HG02678 (cell line): ENCODE measurements around the gene TIMM21.

Experiments
- ATAC-seq: cut with Tn5 transposase; IDR thresholded peaks from one replicate; pipeline ENCODE4 v1.9.1; 2021; ENCODE audit warnings: mild to moderate bottlenecking, moderate library complexity; ENCODE audit not compliant: unreplicated experiment

TIMM21 gene

DNA sequence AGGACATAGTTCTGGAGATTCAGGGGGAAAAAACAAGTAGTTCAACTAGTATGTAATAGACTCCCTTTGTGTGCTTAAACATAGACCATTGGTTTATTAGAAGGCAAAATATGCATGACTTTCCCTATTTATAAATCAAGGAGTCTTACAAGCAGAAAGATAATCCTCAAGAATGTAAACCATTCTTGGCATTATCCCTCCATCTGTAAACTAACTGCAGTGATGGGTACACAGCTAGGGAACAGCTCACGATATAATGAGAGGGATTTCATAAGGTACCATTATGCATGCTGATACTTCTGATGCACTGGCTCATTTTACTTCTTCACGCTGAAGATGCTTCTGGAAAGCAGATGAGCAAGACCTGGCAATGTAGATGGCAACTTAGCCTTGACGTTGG is 1.6 kb upstream of the TIMM21 start:
- no peak for ATAC-seq

DNA sequence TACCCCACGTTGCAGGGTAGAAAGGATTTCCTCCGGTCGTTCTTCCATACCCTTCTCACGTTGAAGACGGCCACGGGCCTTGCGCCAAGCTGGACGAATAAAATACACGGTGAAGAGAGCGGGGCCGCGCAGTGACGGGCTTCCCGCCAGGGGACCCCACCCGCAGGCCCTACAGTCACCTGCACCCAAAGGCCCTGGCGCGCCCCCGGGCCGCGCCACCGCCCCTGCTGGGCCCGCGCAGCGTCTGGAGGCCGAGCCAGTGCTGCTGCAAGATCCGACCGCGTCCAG is 888 bp upstream of the TIMM21 start:
- ATAC-seq: no peak

DNA sequence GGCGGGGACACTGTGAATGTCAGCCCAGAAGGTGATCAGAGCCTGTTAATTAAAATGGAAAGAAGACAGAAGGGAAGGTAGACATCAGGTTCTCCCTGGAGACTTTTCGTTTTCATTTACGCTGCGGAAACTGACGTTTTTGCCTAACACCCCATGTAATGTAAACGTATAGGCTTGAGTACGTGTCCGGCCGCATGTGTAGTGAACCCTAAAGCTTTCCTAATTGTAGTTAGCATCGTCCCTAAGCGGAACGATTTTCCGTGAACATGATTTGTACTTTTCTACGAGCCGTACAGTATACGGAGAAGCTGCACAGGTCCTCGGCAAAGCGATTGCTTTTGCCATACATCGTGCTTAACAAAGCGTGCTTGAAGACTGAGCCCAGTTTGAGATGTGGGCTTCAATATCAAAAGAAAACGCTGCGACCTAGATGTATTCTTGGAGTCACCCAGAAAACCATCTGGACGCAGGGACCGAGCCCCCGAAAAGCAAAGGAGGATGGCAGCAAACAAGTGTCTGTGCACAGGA is 284 bp downstream of the TIMM21 start:
- ATAC-seq: peak; percentile 10

DNA sequence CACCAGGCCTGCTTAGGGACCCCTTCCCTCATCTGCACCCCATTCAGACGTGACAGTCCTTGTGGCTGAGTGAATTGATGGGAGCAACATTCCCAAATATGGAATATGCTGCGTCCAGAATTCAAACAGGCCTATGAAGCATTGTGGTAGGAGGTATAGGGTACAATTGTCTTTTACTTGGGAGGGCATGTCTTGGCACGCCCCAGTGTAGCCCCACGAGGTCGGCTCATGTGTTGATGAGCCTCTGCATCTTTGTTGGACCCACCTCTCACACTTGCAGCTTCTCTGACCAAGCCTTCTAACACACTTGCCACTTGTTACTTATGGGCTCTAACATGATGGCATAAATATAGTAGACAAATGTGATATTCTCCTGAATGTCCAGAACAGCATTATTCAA is 1.6 kb downstream of the TIMM21 start:
- no peak for ATAC-seq

DNA sequence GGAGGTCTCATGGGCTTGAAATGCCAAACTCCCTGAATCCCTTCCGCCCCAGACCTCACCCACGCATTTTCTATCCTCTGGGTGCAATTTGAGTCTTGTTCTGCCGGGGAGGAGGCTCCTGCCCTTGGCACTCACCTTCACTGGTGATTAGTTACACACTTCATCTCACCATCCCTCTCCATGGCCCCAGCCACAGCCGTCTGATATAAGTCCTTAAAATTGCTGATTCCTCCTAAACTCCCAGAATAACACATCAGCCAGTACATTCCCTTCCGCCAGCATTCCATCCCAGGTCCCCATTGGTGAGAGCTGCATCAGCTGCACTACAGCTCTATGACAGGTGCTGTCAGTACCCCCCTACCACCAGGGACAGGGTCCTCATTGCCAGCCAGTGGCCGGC is 3.9 kb downstream of the TIMM21 start:
- no peak for ATAC-seq

DNA sequence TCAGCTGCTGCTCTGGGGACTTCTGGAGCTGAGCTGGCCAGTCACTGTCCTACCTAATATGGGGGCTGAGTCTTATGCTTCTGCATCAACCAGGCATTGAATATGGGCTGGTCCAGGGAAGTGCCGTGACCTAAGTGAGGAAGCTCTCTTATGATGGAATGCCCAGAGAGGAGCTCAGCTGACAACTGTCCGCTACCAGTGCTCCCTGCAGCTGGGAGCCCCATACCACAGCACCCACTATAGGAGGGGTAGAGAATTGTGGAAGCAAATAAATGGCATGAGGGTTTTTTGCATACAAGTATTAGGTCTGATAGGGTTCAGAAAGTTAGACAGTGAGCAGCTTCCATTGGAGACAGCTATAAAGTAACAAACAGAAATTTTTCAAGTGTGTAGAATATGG is 4.5 kb downstream of the TIMM21 start:
- no peak for ATAC-seq

DNA sequence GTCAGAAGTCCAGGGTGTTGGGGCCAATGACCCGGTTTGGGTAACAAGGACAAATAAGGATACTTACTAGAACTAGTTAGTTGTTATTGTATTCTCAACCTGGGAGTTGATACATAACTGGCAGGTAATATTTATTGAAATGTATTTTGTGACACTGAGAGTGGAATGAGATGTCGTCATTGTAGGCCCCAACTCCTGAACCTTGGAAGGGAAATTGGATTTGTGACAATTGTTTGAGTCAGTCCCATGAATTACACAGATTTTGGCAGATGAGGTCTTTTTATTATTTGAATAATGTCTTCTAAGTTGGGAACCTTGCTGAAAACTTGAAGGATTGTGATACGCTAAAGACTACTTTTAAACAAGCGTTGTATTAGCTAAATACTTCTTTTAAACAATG is 5.1 kb downstream of the TIMM21 start:
- ATAC-seq: no peak

DNA sequence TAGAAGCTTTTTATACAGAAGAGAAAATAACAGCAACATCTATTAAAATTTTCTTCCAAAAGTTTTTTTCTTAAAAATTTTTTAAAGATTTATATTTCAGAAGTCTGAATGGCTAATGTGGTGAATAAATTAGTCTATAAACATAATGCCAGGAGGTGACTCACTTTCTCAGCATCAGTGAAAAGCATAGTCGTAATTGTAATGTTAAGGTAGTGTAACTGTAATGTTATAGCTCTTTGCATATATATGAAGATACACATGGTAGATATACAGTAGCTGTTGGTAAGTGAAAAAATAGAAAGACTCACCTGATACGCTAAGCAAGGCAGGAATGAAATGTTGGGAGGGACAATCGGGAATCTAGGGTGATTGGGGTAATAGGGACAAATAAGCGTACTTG is 5.5 kb downstream of the TIMM21 start:
- no peak for ATAC-seq

DNA sequence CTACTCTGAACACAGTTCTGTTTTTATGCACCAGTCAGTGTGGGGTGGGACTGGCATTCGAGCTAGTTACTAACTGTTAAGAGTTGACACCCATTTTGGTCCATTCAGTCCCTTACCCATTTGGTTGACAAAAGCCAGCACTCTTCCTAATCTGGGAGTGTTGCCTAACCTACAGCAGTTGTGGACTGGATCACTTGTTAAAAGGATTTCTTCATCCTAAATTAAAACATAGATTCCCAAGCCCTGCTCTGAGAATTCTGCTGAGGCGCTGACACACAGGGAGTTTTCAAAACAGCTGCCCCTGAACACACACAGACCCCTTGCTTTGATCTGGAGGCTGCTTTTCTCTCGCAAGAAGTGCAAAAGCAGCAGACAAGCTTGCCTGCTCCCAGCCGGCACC is 6.4 kb downstream of the TIMM21 start:
- no peak for ATAC-seq

DNA sequence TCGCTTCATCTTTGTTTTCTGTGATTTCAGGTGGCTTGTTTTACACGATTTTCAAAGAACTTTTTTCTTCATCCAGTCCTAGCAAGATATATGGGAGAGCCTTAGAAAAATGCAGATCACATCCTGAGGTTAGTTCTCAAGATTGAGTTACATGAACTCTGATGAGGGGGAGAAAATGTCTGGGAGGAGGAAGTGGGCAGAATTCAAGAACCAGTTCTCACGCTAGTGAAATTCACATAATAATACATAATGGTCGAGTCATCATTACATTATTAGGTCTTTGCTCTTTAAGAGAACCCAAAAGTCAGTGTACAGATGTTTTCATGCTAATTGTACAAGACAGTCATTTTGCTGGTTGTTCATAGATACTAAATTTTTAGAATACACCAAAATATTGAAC is 7.0 kb downstream of the TIMM21 start:
- no peak for ATAC-seq

DNA sequence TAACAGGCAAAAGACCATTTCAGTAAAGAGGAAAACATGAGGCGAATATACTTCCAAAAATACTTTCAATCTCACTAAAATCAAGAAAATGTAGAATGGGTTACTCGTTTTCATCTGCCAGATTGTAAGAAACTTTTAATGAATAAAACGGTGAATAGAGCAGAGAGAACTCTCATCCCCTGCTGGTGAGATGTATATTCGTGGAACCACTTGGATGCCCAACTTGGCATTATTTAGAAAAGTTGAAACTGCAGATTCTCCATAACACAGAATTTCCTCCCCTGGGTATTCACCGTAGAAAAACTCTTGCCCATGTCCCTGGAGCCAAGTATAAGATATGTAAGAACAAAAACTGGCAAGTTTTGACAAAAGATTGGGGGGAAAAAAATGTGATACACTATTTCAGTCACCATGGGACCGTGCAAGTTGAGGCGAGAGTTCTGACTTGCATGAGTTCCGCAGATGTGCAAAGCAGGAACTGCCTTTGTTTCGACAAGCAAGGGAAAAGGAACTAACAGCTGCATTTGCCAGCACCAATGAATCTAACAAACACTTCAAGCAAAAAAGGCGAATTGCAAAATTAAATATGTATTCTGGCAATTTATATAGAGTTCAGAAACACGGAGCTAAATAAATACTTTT is 14.8 kb downstream of the TIMM21 start:
- peak; percentile 71 for ATAC-seq

DNA sequence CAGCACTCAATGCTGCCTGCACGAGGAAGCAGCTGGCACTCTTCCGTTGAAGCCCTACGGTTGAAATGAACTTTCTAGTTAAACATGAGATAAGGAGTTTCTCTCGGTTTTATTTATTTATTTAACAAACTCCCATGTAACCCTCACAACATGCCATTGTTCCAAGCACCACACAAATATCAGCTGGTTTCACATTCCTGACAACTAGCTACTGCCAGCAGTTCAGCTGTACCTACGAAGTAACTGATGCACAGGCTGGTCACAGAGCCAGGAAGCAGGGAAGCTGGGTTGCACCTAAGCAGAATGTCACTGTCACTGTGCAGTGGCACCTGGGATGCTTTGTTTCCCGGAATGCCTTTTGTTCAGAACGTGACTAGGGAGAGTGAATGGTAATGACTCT is 18.1 kb downstream of the TIMM21 start:
- ATAC-seq: no peak

DNA sequence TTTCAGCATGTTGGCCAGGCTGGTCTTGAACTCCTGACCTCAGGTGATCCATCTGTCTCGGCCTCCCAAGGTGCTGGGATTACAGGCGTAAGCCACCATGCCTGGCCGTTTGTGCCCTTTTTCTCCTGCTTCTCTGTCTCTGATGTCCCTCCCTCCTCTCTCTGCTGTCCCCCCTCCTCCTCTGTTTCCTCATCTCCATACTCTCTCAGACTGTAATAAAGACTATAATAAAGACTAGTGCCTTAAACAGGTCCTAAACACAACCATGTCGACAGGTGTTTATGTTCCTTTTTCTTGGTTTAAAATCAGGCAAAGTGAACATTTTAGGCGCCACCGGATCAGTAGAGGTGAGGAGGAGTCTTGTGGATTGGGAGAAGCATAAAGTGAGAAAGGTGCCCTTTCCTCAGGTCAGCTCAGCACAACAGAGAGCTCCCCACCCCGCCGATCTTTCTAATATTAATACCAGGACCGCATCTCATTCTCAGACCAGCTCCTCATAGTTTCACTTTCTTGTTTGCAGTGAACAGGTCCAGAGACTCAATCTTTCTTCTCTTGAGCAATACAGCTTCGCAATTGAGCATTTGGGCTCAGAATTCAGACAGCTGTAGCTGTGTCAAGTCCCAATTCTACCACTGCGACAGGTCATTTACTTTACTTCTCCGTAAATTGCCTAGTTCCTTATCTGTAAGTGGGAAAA is 23.7 kb downstream of the TIMM21 start:
- peak; percentile 96 for ATAC-seq

DNA sequence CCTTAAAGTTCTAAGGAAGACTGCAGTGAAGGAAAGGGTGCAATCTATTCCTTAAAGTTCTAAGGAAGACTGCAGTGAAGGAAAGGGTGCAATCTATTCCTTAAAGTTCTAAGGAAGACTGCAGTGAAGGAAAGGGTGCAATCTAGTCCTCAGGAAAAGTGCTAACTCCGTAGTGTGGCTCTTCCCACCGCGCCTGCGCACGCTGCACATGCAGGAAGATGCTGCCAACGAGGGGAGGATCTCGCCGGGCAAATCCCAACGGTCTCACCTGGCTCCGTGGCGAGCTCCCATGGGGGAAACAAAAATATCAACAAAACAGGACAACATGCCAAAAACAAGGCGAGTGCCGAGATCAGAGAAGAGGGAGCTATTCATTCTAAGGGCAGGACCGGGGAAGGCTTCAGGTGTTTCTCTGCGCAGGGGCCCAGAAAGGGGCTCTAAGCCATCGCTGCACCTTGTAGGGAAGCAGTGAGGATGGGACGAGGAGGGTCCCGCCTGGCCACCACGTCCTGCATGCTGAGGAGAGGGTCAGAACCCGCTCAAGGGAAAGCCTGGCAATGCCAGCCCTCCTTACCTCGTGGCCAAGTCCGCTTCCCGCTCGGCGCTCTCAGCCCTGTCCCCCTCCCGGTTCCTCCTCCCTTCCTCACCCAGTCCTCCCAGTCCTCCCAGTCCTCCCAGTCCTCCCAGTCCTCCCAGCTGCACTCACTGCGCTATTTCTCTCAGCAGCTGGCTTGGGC is 24.5 kb downstream of the TIMM21 start:
- no peak for ATAC-seq

DNA sequence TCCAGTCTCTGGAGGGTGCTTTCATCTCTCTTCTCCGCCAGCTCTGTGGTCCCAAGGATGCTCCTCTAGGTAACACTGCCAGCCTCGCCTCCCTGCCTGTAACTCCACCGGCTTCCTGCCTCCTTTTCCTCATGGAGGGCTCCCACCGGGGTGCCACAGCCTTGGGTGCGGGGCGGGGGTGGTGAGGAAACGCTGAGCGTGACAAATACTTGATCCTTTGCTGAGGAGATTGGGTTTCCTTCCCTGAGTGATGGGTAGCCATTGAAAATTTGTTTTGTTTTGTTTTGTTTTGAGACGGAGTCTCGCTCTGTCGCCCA is 25.1 kb downstream of the TIMM21 start:
- no peak for ATAC-seq

DNA sequence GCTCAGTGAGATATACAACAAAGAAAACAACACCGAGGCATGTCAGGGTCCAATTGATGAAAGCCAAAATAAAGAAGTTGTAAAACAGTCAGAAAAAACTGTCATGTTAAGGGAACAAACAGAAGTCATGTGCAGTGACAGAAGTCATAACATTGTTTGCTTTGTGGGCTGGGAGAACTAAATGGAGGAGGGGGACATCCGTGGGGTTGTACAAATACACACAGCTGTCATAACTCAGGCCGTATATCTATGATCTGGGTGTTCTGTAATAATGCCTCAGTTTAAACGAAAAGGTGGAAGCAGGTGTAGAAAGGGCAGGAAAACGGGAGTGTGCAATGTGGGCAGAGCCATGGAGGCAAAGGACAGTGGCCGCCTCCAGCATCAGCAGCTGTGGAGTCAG is 27.3 kb downstream of the TIMM21 start:
- ATAC-seq: no peak

DNA sequence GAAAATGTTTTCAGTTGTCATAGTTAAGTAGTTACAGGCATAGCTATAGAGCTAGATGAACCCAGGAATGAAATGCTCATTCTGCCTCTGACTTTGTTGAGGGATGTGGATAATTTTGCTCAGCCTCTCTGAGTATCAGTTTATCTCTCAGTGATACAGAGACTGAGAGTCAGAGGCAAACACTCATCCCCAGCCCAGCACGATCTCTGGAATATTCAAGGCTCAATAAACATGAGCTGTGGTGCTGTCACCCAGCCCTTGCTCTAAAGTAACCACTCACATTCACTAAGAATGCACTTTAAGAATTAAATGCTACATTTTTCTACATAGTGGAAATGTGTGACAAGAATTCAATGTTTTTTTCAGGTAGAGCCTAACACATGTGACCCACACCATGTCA is 30.6 kb downstream of the TIMM21 start:
- no peak for ATAC-seq

DNA sequence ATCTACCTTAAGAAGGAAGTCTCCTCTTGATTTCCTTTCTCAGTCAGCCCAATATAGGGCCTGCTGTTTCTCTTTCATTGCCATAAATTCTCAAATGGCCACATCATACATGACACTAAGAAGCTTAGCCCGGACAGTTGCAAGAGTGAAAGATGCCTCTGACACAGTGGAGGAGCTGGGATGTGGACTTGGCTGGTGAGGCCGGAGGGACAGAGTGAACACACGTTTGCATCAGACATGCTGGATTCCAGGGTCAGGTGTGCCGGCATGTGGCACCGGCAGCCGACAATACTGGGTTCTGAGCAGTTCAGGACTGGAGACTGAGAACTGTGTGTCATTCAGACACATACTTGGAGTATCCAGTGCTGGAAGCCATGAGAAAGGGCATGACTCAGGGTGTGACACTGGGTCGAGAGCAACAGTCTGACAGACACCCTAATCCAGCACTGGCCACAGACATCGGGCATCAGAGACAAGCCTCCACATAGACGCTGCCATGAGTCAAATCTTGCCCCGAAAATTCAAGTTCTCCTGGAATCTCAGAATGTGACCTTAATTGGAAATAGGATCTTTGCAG is 31.4 kb downstream of the TIMM21 start:
- ATAC-seq: no peak

DNA sequence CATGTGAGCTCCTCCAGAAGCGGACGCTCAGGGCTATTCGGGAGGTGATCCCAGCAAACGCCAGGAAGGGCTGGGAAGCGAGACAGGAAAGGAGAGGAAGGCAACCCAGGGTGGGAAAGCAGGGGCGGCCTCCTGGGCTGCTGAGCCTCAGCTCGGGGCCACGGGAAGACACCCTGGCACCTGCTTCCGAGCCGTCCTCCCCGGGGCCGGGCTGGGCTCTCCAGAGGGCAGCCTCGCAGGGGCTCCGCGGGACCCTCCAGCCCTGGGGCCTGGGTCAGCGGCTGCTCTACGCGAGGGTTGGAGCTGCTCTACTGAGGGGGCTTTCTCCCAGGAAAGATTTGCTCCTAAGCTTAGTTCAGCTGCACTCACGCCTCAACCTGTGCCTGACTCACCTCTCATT is 34.0 kb downstream of the TIMM21 start:
- no peak for ATAC-seq

DNA sequence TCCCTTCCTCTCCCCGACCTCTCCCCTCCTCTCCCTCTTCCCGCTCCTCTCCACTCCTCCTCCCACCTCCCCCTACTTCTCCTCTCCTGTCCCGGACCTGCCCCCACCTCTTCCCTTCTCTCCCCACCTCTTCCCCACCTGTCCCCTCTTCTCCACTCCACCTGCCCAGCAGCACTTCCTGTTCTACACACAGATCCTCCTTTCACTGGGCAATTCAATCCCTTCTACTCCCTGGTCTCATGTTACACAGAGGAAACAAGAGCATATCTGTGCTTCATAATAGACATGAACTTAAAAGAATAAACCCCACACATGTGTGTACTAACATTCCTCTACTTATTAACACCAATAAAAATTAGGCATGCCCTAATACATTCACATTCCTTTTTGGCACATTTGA is 34.8 kb downstream of the TIMM21 start:
- no peak for ATAC-seq

DNA sequence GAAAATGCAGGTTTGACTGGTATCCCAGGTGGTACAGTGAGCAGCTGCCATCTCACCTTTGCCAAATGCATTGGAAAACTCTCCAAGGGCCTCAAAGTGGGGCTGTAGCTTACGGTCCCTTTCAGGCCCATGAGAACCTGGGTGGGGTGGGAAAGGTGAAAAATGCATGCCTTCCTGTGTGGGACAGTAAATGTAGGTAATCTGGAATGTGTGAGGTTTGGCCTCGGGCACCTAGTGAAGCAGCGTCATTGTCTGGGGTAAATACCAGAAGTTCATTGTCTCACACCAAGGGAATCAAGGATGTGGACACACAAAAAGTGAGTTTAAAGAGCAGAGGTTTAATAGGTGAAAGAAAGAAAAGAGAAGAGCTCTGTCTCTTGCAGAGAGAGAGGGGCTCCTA is 36.6 kb downstream of the TIMM21 start:
- ATAC-seq: no peak

DNA sequence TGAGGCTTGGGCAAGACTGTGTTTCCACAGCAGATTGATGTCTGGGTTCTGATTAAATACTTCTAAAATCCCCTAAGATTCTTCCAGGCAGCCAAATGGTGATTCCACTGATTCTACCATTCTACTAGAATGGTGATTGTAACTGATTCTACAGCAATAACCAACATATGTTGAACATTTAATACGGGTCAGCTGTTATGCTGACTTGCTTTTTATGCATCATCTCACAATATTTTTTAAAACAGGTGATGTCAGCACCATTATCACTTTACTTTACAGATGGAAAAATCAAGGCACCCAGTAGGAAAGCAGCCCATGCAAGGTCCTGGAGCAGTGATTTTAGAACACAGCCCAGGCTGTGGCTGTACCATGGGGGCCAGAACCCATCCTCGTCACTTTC is 37.5 kb downstream of the TIMM21 start:
- no peak for ATAC-seq
